Lower leg skin (tissue), 3 donors: ENCODE results near the gene SLC1A7.

Source experiments
- CTCF ChIP-seq, 3 donors: fragments of 450-650 bp; IDR thresholded peaks; one replicate each; pipeline ENCODE4 v1.5.1; 2016; ENCODE audit warnings: antibody characterized with exemption in 3 of 3, mild to moderate bottlenecking in 3 of 3, moderate library complexity in 2 of 3
- POLR2A ChIP-seq, 2 donors: fragments of 450-650 bp; IDR thresholded peaks; one replicate each; pipeline ENCODE4 v1.6.1; 2016 to 2017; ENCODE audit warnings: antibody characterized with exemption in 2 of 2, mild to moderate bottlenecking in 1 of 2, moderate library complexity in 1 of 2

- TF ChIP-seq CTCF (IDR thresholded peaks at IDR 0.05) (peak in 1 of 3 donors; percentile 38), POLR2A (IDR thresholded peaks at IDR 0.05) (no peak)
Measured at GRCh38 chr1:53089478-53090226, 52.8 kb downstream of the SLC1A7 start.
